ENCODE data around the gene PSMD8.
"Not testable (repeated sequence)": the region's sequence is repeated elsewhere in the genome, so short reads cannot be mapped to it uniquely, and the experiment has no call there.

Gene PSMD8

GRCh38 chr19:38362076-38362945 lies 12.1 kb upstream of the PSMD8 start:
- DNase-seq: peak; percentile 64 to 67

GRCh38 chr19:38362946-38363688 lies 11.3 kb upstream of the PSMD8 start:
- not testable (repeated sequence) for DNase-seq

- no peak for DNase-seq
These were observed 7.3 kb upstream of the PSMD8 start for GRCh38 chr19:38367041-38367440.

GRCh38 chr19:38369584-38369983 lies 4.8 kb upstream of the PSMD8 start:
- DNase-seq: no peak

- no peak for DNase-seq
These were observed 4.1 kb upstream of the PSMD8 start for GRCh38 chr19:38370299-38370698.

- no peak for DNase-seq
These were observed 3.3 kb upstream of the PSMD8 start for GRCh38 chr19:38371081-38371480.

- DNase-seq: no peak
These were observed 452 bp upstream of the PSMD8 start for GRCh38 chr19:38373907-38374331.

GRCh38 chr19:38375098-38375493 lies 725 bp downstream of the PSMD8 start:
- DNase-seq: no peak

GRCh38 chr19:38375748-38376147 lies 1.4 kb downstream of the PSMD8 start:
- DNase-seq: no peak

- DNase-seq: no peak
These were observed 2.2 kb downstream of the PSMD8 start for GRCh38 chr19:38376576-38376975.

GRCh38 chr19:38377052-38377451 lies 2.7 kb downstream of the PSMD8 start:
- DNase-seq: no peak

GRCh38 chr19:38378866-38379265 lies 4.5 kb downstream of the PSMD8 start:
- DNase-seq: no peak

- no peak for DNase-seq
These were observed 6.8 kb downstream of the PSMD8 start for GRCh38 chr19:38381138-38381537.

GRCh38 chr19:38383184-38383583 lies 8.8 kb downstream of the PSMD8 start:
- no peak for DNase-seq

GRCh38 chr19:38383743-38384142 lies 9.4 kb downstream of the PSMD8 start:
- no peak for DNase-seq

- DNase-seq: no peak
These were observed 10.0 kb downstream of the PSMD8 start for GRCh38 chr19:38384209-38385027.

- no peak for DNase-seq
These were observed 10.9 kb downstream of the PSMD8 start for GRCh38 chr19:38385057-38385803.

GRCh38 chr19:38385804-38386257 lies 11.5 kb downstream of the PSMD8 start:
- DNase-seq: no peak

GRCh38 chr19:38386300-38386970 lies 12.1 kb downstream of the PSMD8 start:
- DNase-seq: no peak

- no peak for DNase-seq
These were observed 12.7 kb downstream of the PSMD8 start for GRCh38 chr19:38386971-38387549.

Measured in activated CD4-positive, alpha-beta T cell treated with anti-CD3 and anti-CD28 coated beads for 4 hours (primary cell).